Mesodermal cell (in vitro differentiated cells): ENCODE measurements around the gene FTSJ1.
"Not testable (repeated sequence)": the region's sequence is repeated elsewhere in the genome, so short reads cannot be mapped to it uniquely, and the experiment has no call there.

ENCODE experiments used
- H3K27ac ChIP-seq: 2 replicates; pipeline ENCODE4 v1.7.0; 2013; ENCODE audit warnings: mild to moderate bottlenecking, low read depth, low read length, moderate library complexity; ENCODE audit not compliant: severe bottlenecking
- H3K36me3 ChIP-seq: 2 replicates; pipeline ENCODE4 v1.7.1; 2013; ENCODE audit warnings: mild to moderate bottlenecking, low read length, moderate library complexity; ENCODE audit not compliant: control insufficient read depth, insufficient read depth
- H3K4me1 ChIP-seq: one replicate; pipeline ENCODE4 v1.7.1; 2013; ENCODE audit warnings: mild to moderate bottlenecking, low read length; ENCODE audit not compliant: insufficient read depth, control insufficient read depth, poor library complexity, severe bottlenecking
- H3K4me3 ChIP-seq: 2 replicates; pipeline ENCODE4 v1.7.0; 2013; ENCODE audit warnings: low read length, control low read depth, mild to moderate bottlenecking; ENCODE audit not compliant: insufficient read depth, poor library complexity, severe bottlenecking; ENCODE audit errors: extremely low read depth
- H3K9me3 ChIP-seq: 2 replicates; pipeline ENCODE4 v1.7.1; 2013; ENCODE audit warnings: mild to moderate bottlenecking, low read length, moderate library complexity; ENCODE audit not compliant: control insufficient read depth
- WGBS, 2 experiments: methylation state at CpG; one replicate each; pipeline ENCODE4 v1.1.5; 2013; ENCODE audit warnings: missing lambda C conversion rate in 2 of 2; ENCODE audit not compliant: insufficient coverage in 2 of 2; 5-methylcytosine and 5-hydroxymethylcytosine counted together

Gene FTSJ1

DNA sequence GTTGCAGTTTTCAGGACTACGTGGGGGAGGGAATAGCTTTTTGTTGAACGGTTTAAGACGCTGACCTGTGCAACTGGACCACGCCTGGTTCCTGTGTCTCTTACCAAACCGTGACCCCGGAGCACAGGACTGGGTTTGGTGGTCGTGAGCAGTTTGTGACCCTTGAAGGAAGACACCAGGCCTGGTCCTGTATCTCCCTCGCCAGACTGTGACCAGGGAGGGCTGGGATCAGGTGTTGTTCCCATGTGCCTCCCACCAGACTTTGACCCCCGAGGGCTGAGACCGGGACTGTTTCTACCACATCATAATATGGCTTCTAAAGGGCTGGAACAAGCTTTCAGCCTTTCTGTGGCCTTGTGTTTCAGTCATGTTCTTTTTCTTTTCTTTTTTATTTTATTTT lies 46.3 kb downstream of the FTSJ1 start:
- Histone ChIP-seq H3K27ac (peak overlapping the region; percentile 41), H3K4me3 (peak overlapping the region; percentile 50), H3K4me1 (no peaks in the 10 kb centered on the region), H3K9me3 (no peaks in the 10 kb centered on the region), H3K36me3 (peaks cover 30% of the 10 kb centered on the region)
- 0 to 8% methylated on average over 1 to 4 of the region's 10 CpGs for WGBS, 2 experiments

DNA sequence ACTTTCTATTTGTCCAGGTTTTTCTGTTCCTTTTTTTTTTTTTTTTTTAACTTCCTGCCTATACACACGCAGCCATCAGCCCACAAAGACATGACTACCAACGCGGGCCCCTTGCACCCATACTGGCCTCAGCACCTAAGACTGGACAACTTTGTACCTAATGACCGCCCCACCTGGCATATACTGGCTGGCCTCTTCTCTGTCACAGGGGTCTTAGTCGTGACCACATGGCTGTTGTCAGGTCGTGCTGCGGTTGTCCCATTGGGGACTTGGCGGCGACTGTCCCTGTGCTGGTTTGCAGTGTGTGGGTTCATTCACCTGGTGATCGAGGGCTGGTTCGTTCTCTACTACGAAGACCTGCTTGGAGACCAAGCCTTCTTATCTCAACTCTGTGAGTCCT lies 47.7 kb downstream of the FTSJ1 start:
- no peak overlapping the region for H3K4me3 ChIP-seq
- no peaks in the 10 kb centered on the region for H3K4me1 ChIP-seq
- H3K27ac ChIP-seq, result no peak overlapping the region
- H3K9me3 ChIP-seq, result no peaks in the 10 kb centered on the region
- 89 to 90% methylated on average over 2 to 5 of the region's 12 CpGs for WGBS, 2 experiments
- H3K36me3 ChIP-seq, result peaks cover 43% of the 10 kb centered on the region

DNA sequence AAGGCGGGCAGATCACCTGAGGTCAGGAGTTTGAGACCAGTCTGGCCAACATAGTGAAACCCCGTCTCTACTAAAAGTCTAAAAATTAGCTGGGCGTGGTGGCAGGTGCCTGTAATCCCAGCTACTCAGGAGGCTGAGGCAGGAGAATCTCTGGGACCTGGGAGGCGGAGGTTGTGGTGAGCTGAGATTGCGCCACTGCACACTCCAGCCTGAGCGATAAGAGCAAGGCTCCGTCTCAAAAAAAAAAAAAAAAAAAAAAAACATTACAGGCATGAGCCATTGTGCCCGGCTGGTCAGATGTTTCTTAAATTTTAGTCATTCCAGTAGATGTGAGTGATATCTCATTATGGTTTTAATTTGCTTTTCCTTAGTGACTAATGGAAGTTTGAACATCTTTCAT lies 49.9 kb downstream of the FTSJ1 start:
- not testable (repeated sequence) for H3K27ac ChIP-seq, H3K4me3 ChIP-seq, H3K4me1 ChIP-seq, H3K9me3 ChIP-seq
- H3K36me3 ChIP-seq, result peaks cover 47% of the 10 kb centered on the region
- WGBS, 2 experiments, result 86 to 100% methylated on average over 1 of the region's 8 CpGs

DNA sequence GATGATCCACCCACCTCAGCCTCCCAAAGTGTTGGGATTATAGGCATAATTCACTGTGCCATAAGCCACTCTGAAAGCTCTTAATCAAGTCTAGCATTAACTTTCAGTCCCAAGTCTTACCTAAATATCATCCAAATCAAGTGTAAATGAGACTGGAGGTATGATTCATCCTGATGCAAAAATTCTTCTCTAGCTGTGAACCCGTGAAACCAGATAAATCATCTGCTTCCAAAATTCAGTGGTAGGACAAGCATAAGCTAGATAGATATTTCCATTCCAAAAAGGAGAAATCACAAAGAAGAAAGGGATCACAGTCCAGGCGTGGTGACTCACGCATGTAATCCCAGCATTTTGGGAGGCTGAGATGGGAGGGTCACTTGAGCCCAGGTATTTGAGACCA lies 54.7 kb downstream of the FTSJ1 start:
- no peak overlapping the region for H3K27ac ChIP-seq

DNA sequence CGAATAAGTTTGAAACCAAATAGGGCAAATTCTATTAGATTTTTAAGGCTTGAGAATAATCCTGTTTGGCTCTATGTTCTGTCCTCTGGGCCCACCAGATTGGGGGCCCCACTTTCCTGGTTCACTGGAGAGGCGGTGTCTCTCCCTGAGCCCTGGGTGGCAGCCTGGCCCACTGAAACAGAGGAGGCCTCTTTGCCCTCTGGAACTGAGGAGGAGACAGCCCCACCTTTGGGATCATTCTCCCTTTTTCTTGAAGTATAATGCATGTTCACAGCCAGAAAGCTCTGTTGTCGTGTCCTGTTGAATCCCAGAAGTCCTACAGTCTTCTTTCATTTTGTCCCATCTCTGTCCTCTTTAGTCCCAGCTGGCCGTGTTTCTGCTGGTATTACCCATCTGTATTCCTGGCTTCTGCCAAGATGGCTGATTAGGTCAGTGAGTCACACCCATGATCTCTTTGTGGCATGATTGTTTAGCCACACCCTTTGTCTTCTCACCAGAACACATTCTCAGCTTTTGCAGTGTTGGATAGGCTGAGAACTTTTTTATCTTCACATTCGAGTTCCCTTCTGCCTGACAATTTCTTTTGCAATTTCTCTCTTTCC lies 55.5 kb downstream of the FTSJ1 start:
- 90 to 100% methylated on average over 2 of the region's 5 CpGs for WGBS, 2 experiments
- H3K4me1 ChIP-seq, result no peaks in the 10 kb centered on the region
- H3K9me3 ChIP-seq, result no peaks in the 10 kb centered on the region
- no peak overlapping the region for H3K4me3 ChIP-seq
- H3K27ac ChIP-seq, result no peak overlapping the region
- peaks cover 25% of the 10 kb centered on the region for H3K36me3 ChIP-seq

More for the DNA sequence above, 54.7 kb downstream of the FTSJ1 start:
- Histone ChIP-seq H3K9me3 (no peaks in the 10 kb centered on the region), H3K4me1 (no peaks in the 10 kb centered on the region), H3K4me3 (no peak overlapping the region), H3K36me3 (peaks cover 31% of the 10 kb centered on the region)
- 100% methylated on average over 2 of the region's 3 CpGs; no CpG with 5 or more reads in 1 of the 2 experiments for WGBS, 2 experiments

DNA sequence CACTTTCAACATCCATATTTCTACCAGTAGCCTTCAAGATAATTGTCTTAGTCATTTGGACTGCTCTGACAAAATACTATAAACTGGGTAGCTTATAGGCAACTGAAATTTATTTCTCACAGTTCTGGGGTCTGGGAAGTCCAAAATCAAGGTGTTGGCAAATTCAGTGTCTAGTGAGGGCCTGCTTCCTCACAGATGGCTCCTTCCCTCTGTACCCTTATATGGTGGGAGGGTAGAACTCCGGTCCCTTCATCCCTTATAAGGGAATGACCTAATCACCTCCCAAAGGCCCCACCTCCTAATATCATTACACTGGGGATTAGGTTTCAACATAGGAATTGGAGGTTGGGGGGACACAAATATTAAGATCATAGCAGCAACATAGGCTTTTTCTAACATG lies 56.2 kb downstream of the FTSJ1 start:
- Histone ChIP-seq H3K27ac (no peak overlapping the region), H3K4me1 (no peaks in the 10 kb centered on the region), H3K9me3 (no peaks in the 10 kb centered on the region), H3K4me3 (no peak overlapping the region), H3K36me3 (peaks cover 19% of the 10 kb centered on the region)
- no CpG with 5 or more reads among the region's 1 CpG for WGBS, 2 experiments

DNA sequence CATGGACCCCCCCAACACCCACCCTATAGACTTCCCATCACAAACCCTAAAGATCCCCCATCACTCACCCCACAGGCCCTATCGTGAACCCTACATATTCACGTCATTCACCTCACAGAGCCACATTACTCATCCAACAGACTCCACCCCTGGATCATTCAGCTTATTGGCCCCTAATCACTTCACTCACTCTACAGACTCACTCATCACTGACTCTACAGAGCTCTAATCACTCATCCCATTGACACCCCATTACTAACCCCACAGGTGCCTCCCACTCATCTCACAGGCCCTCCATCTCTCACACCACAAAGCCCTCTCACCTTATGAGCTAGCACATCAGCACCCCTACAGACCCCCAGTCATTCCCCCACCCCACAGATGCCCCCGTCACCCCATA lies 57.2 kb downstream of the FTSJ1 start:
- peaks cover 9% of the 10 kb centered on the region for H3K36me3 ChIP-seq
- no peaks in the 10 kb centered on the region for H3K9me3 ChIP-seq
- WGBS, 2 experiments, result 86% methylated on average over 1 of the region's 3 CpGs; no CpG with 5 or more reads in 1 of the 2 experiments
- H3K4me3 ChIP-seq, result no peak overlapping the region
- no peak overlapping the region for H3K27ac ChIP-seq
- H3K4me1 ChIP-seq, result no peaks in the 10 kb centered on the region
